CD14-positive monocyte (primary cell): ENCODE results near the gene PYM1. TPM values are rescaled to one million over a fixed set of nuclear protein-coding genes. Genes with fewer than 3 reads are reported as not detected.

Experiments used
- DNase-seq, 3 donors: peaks; one replicate each; pipeline ENCODE4 v3.0.0-alpha.2; 2011 to 2022
- H2AFZ ChIP-seq: 2 replicates; pipeline ENCODE4 v1.6.0; 2012; ENCODE audit warnings: mild to moderate bottlenecking, low read depth, low read length, inconsistent platforms; ENCODE audit not compliant: insufficient read depth, poor library complexity, severe bottlenecking
- H3K27ac ChIP-seq, 2 donors: 1 replicate in 1 of 2; 2 replicates in 1 of 2; pipeline ENCODE4 v1.5.1; 2012 to 2013; ENCODE audit warnings: low read length in 2 of 2, control low read depth in 1 of 2, inconsistent platforms in 1 of 2, low read depth in 1 of 2, mild to moderate bottlenecking in 1 of 2
- H3K27me3 ChIP-seq, 2 donors: one replicate each; pipeline versions ENCODE4 v1.6.0 to v1.6.1; 2011 to 2013; ENCODE audit warnings: low read length in 2 of 2; ENCODE audit not compliant: control insufficient read depth in 2 of 2, insufficient read depth in 2 of 2
- H3K36me3 ChIP-seq, 2 donors: replicated peaks in 1 of 2; 1 replicate in 1 of 2; 2 replicates in 1 of 2; pipeline versions ENCODE4 v1.5.1 to v1.6.1; 2012 to 2013; ENCODE audit warnings: low read length in 2 of 2, control low read depth in 1 of 2, inconsistent platforms in 1 of 2, mild to moderate bottlenecking in 1 of 2; ENCODE audit not compliant: insufficient read depth in 2 of 2, control insufficient read depth in 1 of 2
- H3K4me1 ChIP-seq, 2 donors: 1 replicate in 1 of 2; 2 replicates in 1 of 2; pipeline versions ENCODE4 v1.5.1 to v1.6.1; 2012 to 2013; ENCODE audit warnings: low read length in 2 of 2, control low read depth in 1 of 2, inconsistent platforms in 1 of 2, mild to moderate bottlenecking in 1 of 2, moderate library complexity in 1 of 2; ENCODE audit not compliant: insufficient read depth in 2 of 2, control insufficient read depth in 1 of 2
- H3K4me2 ChIP-seq: replicated peaks from 2 replicates; pipeline ENCODE3; 2012; ENCODE audit warnings: low read length, moderate library complexity, mild to moderate bottlenecking; ENCODE audit not compliant: poor library complexity, severe bottlenecking; ENCODE audit errors: extremely low read depth
- H3K4me3 ChIP-seq, 3 experiments: fragments of 200-600 bp in 1 of 3; sonication (generic) in 1 of 3; replicated peaks in 1 of 3; 1 replicate in 2 of 3; 2 replicates in 1 of 3; pipeline ENCODE4 v1.5.1; 2011 to 2013; ENCODE audit warnings: low read length in 3 of 3, mild to moderate bottlenecking in 3 of 3, control low read depth in 2 of 3, low read depth in 2 of 3, inconsistent platforms in 1 of 3, moderate library complexity in 1 of 3
- H3K79me2 ChIP-seq: 2 replicates; pipeline ENCODE4 v1.6.0; 2012; ENCODE audit warnings: mild to moderate bottlenecking, control low read depth, inconsistent platforms, low read length, moderate library complexity; ENCODE audit not compliant: insufficient read depth
- H3K9ac ChIP-seq: 2 replicates; pipeline ENCODE4 v1.6.0; 2017; ENCODE audit warnings: low read length, mild to moderate bottlenecking; ENCODE audit not compliant: insufficient read depth, poor library complexity, severe bottlenecking
- H3K9me3 ChIP-seq, 2 donors: replicated peaks in 1 of 2; 1 replicate in 1 of 2; 2 replicates in 1 of 2; pipeline versions ENCODE4 v1.5.1 to v1.6.1; 2012 to 2013; ENCODE audit warnings: low read length in 2 of 2, control low read depth in 1 of 2; ENCODE audit not compliant: control insufficient read depth in 1 of 2, insufficient read depth in 1 of 2
- H4K20me1 ChIP-seq: 2 replicates; pipeline ENCODE4 v1.6.0; 2012; ENCODE audit warnings: mild to moderate bottlenecking, low read length, control low read depth, moderate library complexity; ENCODE audit not compliant: insufficient read depth
- H3K27ac Mint-ChIP-seq, 7 donors: one replicate each; pipeline ENCODE4 v1.8.0; 2020; ENCODE audit warnings: mild to moderate bottlenecking in 7 of 7, mixed read lengths in 7 of 7, moderate library complexity in 6 of 7, inconsistent platforms in 2 of 7
- H3K27me3 Mint-ChIP-seq, 3 donors: one replicate each; pipeline ENCODE4 v1.8.0; 2021 to 2022; ENCODE audit warnings: low read depth in 3 of 3, mild to moderate bottlenecking in 3 of 3, mixed read lengths in 3 of 3, moderate library complexity in 3 of 3, inconsistent platforms in 1 of 3
- H3K36me3 Mint-ChIP-seq, 2 donors: one replicate each; pipeline ENCODE4 v1.8.0; 2020; ENCODE audit warnings: mixed read lengths in 2 of 2, inconsistent platforms in 1 of 2, mild to moderate bottlenecking in 1 of 2
- H3K4me1 Mint-ChIP-seq: one replicate; pipeline ENCODE4 v1.8.0; 2020; ENCODE audit warnings: mild to moderate bottlenecking, mixed read lengths
- H3K4me3 Mint-ChIP-seq, 2 donors: one replicate each; pipeline ENCODE4 v1.8.0; 2020; ENCODE audit warnings: mild to moderate bottlenecking in 2 of 2, mixed read lengths in 2 of 2, moderate library complexity in 1 of 2
- H3K9me3 Mint-ChIP-seq, 7 donors: one replicate each; pipeline ENCODE4 v1.8.0; 2020 to 2022; ENCODE audit warnings: mixed read lengths in 7 of 7, mild to moderate bottlenecking in 6 of 7, moderate library complexity in 6 of 7, inconsistent platforms in 2 of 7
- WGBS: methylation state at CpG from one replicate; pipeline ENCODE4 v1.1.5; 2013; ENCODE audit warnings: missing lambda C conversion rate; ENCODE audit not compliant: insufficient coverage; 5-methylcytosine and 5-hydroxymethylcytosine counted together
- intact Hi-C, 2 donors: fragments of 100-400 bp; cut with micrococcal nuclease; formaldehyde crosslinking; loops; one replicate each; pipeline versions ENCODE4 v1.15.0 to v1.15.1; 2023
- polyA plus RNA-seq, 3 donors: library from polyadenylated mRNA; depleted of rRNA in 1 of 3; unstranded in 2 of 3; stranded (reverse) in 1 of 3; fragments of 300-500 nt in 2 of 3; fragments of >200 nt in 1 of 3; fragmentation: Illumina TruSeq in 2 of 3; gene quantifications; 1 replicate in 2 of 3; 2 replicates in 1 of 3; pipeline ENCODE4 v1.2.3, GENCODE V29; 2012 to 2021
- TF ChIP-seq, protein P1 (sequence below): fragments of 200-600 bp; IDR thresholded peaks from one replicate; pipeline ENCODE4 v1.8.0; 2022; ENCODE audit warnings: antibody characterized with exemption, mild to moderate bottlenecking

Gene PYM1
- polyA plus RNA-seq, 3 donors, result 17.3 to 47.1 (median 39.5) TPM

DNA sequence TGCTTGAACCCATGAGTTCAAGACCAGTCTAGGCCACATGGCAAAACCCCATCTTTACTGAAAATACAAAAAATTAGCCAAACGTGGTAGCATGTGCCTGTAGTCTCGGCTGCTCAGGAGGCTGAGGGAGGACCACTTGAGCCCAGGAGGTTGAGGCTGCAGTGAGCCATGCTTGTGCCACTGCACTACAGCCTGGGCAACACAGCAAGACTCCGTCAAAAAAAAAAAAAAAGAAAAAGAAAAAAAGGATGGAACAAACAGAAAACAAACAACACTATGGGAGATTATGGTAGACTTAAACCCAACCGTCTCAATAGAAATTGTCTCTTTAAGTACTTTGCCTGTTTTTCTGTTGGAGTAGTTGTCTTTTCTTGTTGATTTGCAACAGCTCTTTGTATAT is 36.4 kb downstream of the PYM1 start:
- Mint-ChIP-seq H3K4me1 (peaks cover 1% of the 10 kb centered on the region), H3K36me3 (no peaks in the 10 kb centered on the region), H3K4me3 (no peak overlapping the region), H3K9me3 (peaks cover 0 to 3% (median 0%) of the 10 kb centered on the region in 7 donors), H3K27me3 (peaks cover 1 to 5% (median 5%) of the 10 kb centered on the region in 3 donors), H3K27ac (no peak overlapping the region)
- Histone ChIP-seq H3K9me3 (no peaks in the 10 kb centered on the region), H3K27ac (no peak overlapping the region), H4K20me1 (no peaks in the 10 kb centered on the region), H3K4me2 (no peak overlapping the region), H3K79me2 (no peaks in the 10 kb centered on the region), H3K4me1 (no peaks in the 10 kb centered on the region), H3K9ac (no peak overlapping the region), H3K4me3 (no peak overlapping the region), H3K36me3 (no peaks in the 10 kb centered on the region), H3K27me3 (no peaks in the 10 kb centered on the region), H2AFZ (no peak overlapping the region)
- no peak for DNase-seq
- intact Hi-C loops, result no loop called here
- whole genome bisulfite sequencing, result 100% methylated on average over 1 of the region's 4 CpGs
- TF ChIP-seq, protein P1, sequence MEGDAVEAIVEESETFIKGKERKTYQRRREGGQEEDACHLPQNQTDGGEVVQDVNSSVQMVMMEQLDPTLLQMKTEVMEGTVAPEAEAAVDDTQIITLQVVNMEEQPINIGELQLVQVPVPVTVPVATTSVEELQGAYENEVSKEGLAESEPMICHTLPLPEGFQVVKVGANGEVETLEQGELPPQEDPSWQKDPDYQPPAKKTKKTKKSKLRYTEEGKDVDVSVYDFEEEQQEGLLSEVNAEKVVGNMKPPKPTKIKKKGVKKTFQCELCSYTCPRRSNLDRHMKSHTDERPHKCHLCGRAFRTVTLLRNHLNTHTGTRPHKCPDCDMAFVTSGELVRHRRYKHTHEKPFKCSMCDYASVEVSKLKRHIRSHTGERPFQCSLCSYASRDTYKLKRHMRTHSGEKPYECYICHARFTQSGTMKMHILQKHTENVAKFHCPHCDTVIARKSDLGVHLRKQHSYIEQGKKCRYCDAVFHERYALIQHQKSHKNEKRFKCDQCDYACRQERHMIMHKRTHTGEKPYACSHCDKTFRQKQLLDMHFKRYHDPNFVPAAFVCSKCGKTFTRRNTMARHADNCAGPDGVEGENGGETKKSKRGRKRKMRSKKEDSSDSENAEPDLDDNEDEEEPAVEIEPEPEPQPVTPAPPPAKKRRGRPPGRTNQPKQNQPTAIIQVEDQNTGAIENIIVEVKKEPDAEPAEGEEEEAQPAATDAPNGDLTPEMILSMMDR, result no peak

DNA sequence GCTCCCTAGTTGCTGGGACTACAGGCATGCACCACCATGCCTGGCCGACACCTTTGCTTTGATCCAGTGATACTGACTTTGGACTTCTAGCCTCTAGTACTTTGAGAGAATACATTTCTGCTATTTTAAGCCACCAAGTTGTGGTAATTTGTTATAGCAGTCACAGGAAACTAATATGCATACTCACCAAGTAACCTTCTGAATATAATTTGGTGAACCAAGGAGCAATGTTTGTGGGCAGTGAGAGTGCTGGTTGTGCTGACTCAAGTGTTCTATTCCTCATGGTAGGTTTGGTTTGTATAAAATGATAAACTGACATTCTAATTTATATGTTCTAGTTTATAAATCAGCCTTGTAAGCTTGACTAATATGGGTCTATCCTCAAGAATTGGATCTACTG is 42.6 kb downstream of the PYM1 start:
- no peaks in the 10 kb centered on the region for H3K9me3 ChIP-seq
- no peaks in the 10 kb centered on the region for H3K79me2 ChIP-seq
- peaks cover 0 to under 1% (median 0%) of the 10 kb centered on the region in 7 donors for H3K9me3 Mint-ChIP-seq
- H4K20me1 ChIP-seq, result no peaks in the 10 kb centered on the region
- no peak overlapping the region for H2AFZ ChIP-seq
- no peaks in the 10 kb centered on the region for H3K27me3 ChIP-seq
- no peaks in the 10 kb centered on the region for H3K36me3 Mint-ChIP-seq
- TF ChIP-seq, protein P1, result no peak
- H3K27ac Mint-ChIP-seq, result no peak overlapping the region
- H3K27ac ChIP-seq, result no peak overlapping the region
- H3K4me1 ChIP-seq, result no peaks in the 10 kb centered on the region
- peaks cover 1 to 6% (median 4%) of the 10 kb centered on the region in 3 donors for H3K27me3 Mint-ChIP-seq
- H3K36me3 ChIP-seq, result no peaks in the 10 kb centered on the region
- H3K4me3 Mint-ChIP-seq, result no peak overlapping the region
- H3K4me1 Mint-ChIP-seq, result peaks cover 1% of the 10 kb centered on the region
- no peak overlapping the region for H3K4me3 ChIP-seq
- WGBS, result no CpG with 5 or more reads among the region's 1 CpG
- intact Hi-C loops, result no loop called here
- DNase-seq, result no peak
- H3K9ac ChIP-seq, result no peak overlapping the region
- H3K4me2 ChIP-seq, result no peak overlapping the region
